Esophagus mucosa (tissue), 1 donor: ENCODE measurements around the gene CAMSAP2. TPM values are rescaled to one million over a fixed set of nuclear protein-coding genes. Genes with fewer than 3 reads are reported as not detected.

Source experiments
- ATAC-seq: fragments of 200-7000 bp; cut with Tn5 transposase; one replicate; pipeline ENCODE4 v1.9.1; 2020
- total RNA-seq: library from RNA; stranded (reverse); gene quantifications from one replicate; pipeline ENCODE4 v1.2.4, GENCODE V29; 2023
- donor health status: DM: yes; HTN: yes; CAD: no.

CAMSAP2 gene
- total RNA-seq, 1 donor from 2014 or later, result 14.7 TPM

DNA sequence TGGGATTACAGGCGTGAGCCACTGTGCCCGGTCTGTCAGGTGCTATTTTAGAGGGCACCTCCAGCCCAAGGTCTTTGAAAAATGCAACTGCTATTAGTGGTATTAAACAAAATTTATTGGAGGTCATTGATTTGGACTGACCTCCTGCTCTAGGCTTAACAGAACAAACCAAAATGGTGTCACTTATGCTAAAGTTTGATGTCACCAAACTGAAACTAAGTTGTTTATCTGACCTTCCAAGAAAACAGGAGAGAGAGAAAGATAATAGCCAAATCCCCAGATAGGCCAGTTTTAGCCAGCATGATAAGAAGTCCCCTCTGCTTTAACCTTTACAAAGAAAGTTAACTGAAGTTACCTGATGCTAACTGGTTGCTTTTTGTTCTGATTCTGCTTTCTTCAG, 147.9 kb downstream of the CAMSAP2 start:
- no peak for ATAC-seq

GRCh38 chr1:200887036-200887435, 148.3 kb downstream of the CAMSAP2 start:
- no peak for ATAC-seq

DNA sequence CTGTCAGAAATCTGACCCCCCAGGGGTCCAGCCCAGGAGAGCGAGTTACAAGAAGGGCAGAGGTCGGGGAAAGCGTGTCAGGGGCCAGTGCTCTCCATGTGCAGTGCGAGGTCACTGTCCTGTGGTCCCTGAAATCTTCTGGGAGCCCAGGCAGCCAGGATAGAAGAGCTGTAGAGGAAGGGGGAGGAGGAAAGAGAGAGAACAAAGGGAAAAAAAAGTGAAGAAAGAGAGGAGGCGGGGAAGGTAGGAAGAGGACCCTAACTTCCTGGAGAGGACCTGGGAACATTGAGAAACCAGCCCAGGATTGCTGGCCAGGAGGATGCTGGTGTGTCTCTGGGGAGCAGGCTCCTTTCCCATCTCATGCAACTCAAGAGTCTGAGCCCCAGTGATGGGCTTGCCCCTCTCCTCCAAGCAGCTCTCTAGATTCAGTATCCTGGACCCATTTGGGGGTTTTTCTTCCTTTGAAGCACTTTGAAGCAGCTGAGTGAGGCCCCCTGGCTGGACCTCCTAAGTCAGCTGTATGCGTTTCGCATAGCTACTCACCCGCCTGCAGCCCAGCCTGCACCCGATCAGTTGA, 149.2 kb downstream of the CAMSAP2 start:
- ATAC-seq, result no peak

DNA sequence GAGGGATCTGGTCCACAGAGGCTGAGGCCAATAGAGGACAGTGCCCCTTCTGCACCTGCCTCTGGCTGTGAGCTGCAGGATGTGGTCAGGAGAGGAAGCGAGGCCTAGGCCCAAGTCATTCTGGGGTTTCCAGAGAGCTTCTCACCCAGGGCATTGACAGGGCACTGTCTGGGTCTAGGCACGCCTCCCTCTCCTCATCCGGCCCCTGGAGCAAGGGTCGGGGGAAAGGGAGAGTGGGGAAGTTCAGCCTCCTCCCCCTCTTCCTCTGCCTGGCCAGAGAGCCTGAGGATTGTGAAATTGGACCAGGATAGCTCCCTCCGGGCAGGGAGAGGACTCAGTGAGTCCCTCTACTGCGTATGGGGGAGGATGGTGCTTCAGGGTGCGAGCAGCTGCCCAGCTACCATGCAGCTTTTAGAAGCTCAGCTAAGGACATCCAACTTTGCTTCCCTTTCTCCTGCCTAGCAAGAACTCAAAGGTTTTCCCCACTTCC, 149.7 kb downstream of the CAMSAP2 start:
- peak; percentile 63 for ATAC-seq

DNA sequence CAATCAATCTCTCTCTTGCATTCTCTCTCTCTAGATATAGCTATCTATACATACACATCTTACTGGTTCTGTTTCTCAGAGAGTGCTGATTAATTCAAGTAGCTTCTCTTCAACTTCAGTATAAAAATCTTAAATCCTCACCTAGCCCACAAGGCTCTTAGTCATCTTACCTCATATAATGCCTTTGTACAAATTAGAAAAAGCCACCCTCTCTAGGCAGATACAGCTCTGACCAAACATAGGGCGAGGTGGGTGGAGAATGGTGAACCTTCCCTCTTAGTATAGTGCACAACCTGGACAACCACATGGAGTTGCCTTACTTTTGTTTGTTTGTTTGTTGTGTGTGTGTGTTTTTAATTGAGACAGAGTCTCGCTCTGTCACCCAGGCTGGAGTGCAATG, 150.9 kb downstream of the CAMSAP2 start:
- peak; percentile 44 for ATAC-seq

- ATAC-seq, result no peak
These were observed 151.3 kb downstream of the CAMSAP2 start for GRCh38 chr1:200890027-200890426.

- peak; percentile 9 for ATAC-seq
These were observed 152.4 kb downstream of the CAMSAP2 start for GRCh38 chr1:200890818-200891773.

- ATAC-seq, result no peak
These were observed 153.1 kb downstream of the CAMSAP2 start for GRCh38 chr1:200891774-200892157.

DNA sequence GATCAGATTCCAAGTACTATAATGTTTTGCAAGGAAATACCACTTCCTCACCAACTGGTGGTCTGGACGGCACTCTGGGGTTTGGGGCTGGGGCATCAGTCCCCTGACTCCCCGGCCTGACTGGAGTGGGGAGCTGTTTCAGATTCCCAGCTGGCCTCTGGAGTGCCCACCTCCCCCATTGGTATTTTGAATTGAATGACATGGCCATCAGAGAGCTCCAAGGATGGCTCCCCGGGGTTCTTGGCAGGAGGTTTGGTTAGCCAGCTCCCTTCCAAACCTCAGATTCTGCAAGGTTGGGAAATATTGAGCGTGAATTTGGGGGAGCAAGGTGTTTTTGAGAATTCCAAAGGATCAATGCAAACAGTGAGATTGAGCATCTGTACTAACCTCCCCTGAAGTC, 153.9 kb downstream of the CAMSAP2 start:
- ATAC-seq, result no peak

- ATAC-seq, result no peak
These were observed 154.3 kb downstream of the CAMSAP2 start for GRCh38 chr1:200892958-200893357.

- ATAC-seq, result peak; percentile 2
These were observed 154.8 kb downstream of the CAMSAP2 start for GRCh38 chr1:200893411-200893901.

GRCh38 chr1:200894712-200895442, 156.2 kb downstream of the CAMSAP2 start, which contains the start of gene INAVA:
TSS of gene INAVA (plus strand) at chr1:200894900. CDS start at chr1:200898401, 3,501 bp downstream.
- ATAC-seq, result peak; percentile 85

GRCh38 chr1:200895443-200895789, 156.7 kb downstream of the CAMSAP2 start:
- peak; percentile 11 for ATAC-seq

GRCh38 chr1:200895801-200896530, 157.3 kb downstream of the CAMSAP2 start:
- ATAC-seq, result no peak

GRCh38 chr1:200896531-200897196, 158.0 kb downstream of the CAMSAP2 start:
- peak; percentile 79 for ATAC-seq

DNA sequence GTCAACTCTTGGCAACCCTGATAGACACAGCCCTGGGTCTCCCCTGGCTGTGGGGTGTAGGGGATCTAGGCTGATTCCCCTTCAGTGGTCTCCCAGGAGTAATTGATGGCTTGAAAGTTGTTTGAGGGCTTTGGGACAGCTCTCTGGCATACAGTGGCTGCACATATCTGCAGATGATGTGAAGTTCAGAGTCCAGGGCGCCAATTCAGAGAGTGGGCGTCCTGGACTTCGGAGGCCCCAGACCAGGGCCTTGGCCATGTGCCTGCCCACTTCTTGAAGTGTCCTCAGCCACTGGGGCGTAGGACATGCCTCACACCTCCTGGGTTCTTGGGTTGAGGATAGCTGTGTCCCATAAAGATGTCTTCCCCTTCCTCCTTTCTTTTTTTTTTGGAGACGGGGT, 158.6 kb downstream of the CAMSAP2 start:
- ATAC-seq, result no peak

- no peak for ATAC-seq
These were observed 160.3 kb downstream of the CAMSAP2 start for GRCh38 chr1:200899015-200899386.

DNA sequence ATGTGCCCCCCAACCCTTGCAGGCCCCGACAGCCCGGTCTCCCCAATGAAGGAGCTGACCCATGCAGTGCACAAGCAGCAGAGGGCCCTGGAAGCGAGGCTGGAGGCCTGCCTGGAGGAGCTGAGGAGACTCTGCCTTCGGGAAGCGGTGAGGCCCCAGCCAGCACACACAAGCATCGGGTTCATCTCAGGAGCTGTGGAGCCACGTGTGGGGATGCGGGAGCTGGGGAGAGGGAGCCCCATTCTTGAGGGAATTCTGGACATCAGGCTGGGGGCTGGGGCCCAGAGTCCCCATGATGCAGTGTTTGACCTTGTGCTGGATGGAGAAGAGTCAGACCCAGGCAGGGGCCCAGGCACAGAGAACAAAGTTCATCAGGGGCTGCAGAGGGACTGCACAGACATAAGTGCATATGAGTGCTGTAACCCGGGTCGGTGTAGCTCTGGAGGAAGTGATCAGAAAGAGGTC, 160.8 kb downstream of the CAMSAP2 start:
- ATAC-seq, result no peak

DNA sequence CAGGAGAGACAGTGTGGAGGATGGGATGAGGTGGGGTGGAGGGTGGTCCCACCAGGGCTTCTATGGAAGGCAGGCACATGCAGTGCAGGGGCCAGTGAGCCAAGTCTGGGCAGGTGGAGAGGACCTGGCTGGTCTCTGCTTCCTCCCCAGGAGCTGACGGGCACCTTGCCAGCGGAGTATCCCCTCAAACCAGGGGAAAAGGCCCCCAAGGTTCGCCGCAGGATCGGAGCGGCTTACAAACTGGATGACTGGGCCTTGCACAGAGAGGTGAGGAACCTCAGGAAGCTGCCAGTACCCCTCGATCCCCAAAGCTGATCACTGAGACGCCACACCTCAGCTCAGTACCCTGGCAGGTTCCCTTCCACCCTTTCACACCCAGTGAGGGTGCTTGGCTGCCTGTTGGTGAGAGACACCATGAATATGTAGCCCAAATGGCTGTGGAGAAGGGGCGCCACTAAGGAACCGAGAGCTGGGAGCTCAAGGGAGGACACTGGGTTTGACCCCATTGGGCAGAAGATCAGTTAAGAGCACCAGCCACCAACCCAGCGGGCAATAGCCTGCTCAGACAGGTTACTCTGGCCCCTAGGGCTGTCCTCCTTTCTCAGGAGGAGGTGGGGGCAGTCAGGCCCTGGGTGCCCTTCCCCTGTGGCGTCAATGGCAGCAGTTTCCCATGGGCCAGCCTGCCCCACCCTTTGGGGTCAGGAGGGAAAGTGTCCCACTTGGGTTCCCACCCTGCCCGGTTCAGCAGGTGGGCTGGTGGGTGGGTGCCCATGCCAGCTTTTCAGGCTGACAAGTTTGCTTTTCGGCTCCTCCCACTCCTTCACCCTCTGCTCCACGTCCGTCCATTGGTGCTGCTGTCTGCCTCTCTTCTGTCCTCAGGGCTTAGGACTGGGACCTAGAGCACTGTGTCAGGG, 161.5 kb downstream of the CAMSAP2 start:
- ATAC-seq, result no peak

- ATAC-seq, result no peak
These were observed 162.2 kb downstream of the CAMSAP2 start for GRCh38 chr1:200900877-200901276.
